Breast epithelium (tissue), 3 donors: Measurements from ENCODE around the gene TTPAL.

ENCODE experiments used
- CTCF ChIP-seq, 3 donors: fragments of 450-650 bp; IDR thresholded peaks; one replicate each; pipeline ENCODE4 v1.5.1; 2016 to 2017; ENCODE audit warnings: antibody characterized with exemption in 3 of 3, mild to moderate bottlenecking in 3 of 3, moderate library complexity in 3 of 3
- POLR2A ChIP-seq: fragments of 450-650 bp; IDR thresholded peaks from one replicate; pipeline ENCODE4 v1.6.1; 2016; ENCODE audit warnings: antibody characterized with exemption, mild to moderate bottlenecking, moderate library complexity
- POLR2AphosphoS5 ChIP-seq, 3 donors: sonication (generic); formaldehyde crosslinking; IDR thresholded peaks; one replicate each; pipeline ENCODE4 v1.6.1; 2017; ENCODE audit warnings: antibody characterized with exemption in 3 of 3

DNA sequence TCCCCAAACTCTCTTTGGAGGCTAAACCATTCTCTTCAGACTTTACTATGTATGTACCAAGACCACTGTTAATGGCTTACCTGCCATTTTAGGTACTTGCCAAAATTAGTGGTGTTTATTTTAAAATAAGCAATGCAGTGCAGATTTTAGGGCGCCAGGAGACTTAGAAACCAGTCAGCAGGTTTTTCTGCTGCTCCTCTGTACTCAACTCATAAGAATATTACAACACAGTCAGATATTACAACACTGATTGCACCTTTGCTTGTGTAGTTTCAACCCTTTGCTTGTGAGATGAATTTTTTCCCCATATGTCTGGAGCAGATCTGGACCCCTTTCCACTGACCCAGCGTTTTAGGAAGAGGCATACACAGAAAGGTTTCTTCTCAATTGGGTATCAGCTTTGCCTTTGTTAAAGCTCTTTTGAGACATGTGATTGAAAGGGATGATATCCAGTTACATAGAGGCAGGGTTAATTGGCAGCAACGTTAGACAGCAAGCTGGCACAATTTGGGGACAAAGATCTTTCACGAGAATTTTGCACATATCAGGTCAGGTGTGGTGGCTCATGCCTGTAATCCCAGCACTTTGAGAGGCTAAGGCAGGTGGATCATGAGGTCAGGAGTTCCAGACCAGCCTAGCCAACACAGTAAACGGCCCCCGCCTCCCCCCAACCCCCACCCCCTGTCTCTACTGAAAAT, 6.2 kb downstream of the TTPAL start:
- TF ChIP-seq CTCF (IDR thresholded peaks at IDR 0.05) (no peak), POLR2A (no peak), POLR2AphosphoS5 (IDR thresholded peaks at IDR 0.05) (no peak)
